Ishikawa (cell line): Measurements from ENCODE around the gene STT3B.

Source experiments
- CEBPB ChIP-seq: IDR thresholded peaks from 2 replicates; pipeline ENCODE4 v1.6.1; 2012
- CREB1 ChIP-seq: IDR thresholded peaks from 2 replicates; pipeline ENCODE4 v1.6.1; 2012; ENCODE audit warnings: low read depth
- EGR1 ChIP-seq: IDR thresholded peaks from 2 replicates; pipeline ENCODE4 v1.6.1; 2012
- EP300 ChIP-seq: IDR thresholded peaks from 2 replicates; pipeline ENCODE4 v1.6.1; 2012; ENCODE audit warnings: borderline replicate concordance
- FOXM1 ChIP-seq: IDR thresholded peaks from 2 replicates; pipeline ENCODE4 v1.6.1; 2012; ENCODE audit warnings: low read depth, borderline replicate concordance
- NFIC ChIP-seq: IDR thresholded peaks from 2 replicates; pipeline ENCODE4 v1.6.1; 2012
- RAD21 ChIP-seq: IDR thresholded peaks from 2 replicates; pipeline ENCODE4 v1.6.1; 2012; ENCODE audit warnings: low read depth
- TAF1 ChIP-seq: IDR thresholded peaks from 2 replicates; pipeline ENCODE4 v1.6.1; 2012; ENCODE audit warnings: low read depth, mild to moderate bottlenecking
- TCF12 ChIP-seq: IDR thresholded peaks from 2 replicates; pipeline ENCODE4 v1.6.1; 2012; ENCODE audit warnings: low read depth
- TEAD4 ChIP-seq: IDR thresholded peaks from 2 replicates; pipeline ENCODE4 v1.6.1; 2012
- YY1 ChIP-seq: IDR thresholded peaks from 2 replicates; pipeline ENCODE4 v1.6.1; 2012; ENCODE audit warnings: low read depth
- ZBTB7A ChIP-seq: IDR thresholded peaks from 2 replicates; pipeline ENCODE4 v1.6.1; 2012; ENCODE audit warnings: low read depth
- TF ChIP-seq, protein P1 (sequence below): IDR thresholded peaks from 2 replicates; pipeline ENCODE4 v1.6.1; 2012
- TF ChIP-seq, protein P2 (sequence below): IDR thresholded peaks from 2 replicates; pipeline ENCODE4 v1.6.1; 2012; ENCODE audit warnings: low read depth, mild to moderate bottlenecking
- TF ChIP-seq, protein P3 (sequence below): IDR thresholded peaks from 2 replicates; pipeline ENCODE4 v1.6.1; 2012

The STT3B gene

DNA sequence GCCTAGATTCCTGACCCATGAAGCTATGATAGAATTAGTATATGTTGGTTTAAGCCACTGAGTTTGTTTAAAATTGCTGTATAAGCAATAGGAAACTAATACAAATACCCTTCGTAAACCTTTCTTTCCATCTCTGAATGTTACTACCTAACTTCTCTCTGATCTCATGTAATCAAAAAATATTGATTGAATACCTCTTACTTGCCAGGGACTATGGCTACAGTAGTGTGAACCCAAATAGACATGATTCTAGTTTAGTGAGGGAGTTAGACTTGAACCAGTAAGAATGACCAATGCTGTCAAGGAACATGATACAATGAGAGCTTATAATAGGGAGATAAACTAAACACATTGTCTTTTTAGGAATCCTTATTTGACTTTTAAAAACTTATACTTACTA is 19.4 kb downstream of the STT3B start:
- no peak for TF ChIP-seq CREB1
- TF ChIP-seq, protein P1, sequence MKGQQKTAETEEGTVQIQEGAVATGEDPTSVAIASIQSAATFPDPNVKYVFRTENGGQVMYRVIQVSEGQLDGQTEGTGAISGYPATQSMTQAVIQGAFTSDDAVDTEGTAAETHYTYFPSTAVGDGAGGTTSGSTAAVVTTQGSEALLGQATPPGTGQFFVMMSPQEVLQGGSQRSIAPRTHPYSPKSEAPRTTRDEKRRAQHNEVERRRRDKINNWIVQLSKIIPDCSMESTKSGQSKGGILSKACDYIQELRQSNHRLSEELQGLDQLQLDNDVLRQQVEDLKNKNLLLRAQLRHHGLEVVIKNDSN: no peak
- no peak for TF ChIP-seq TCF12
- no peak for TF ChIP-seq ZBTB7A
- TF ChIP-seq RAD21: no peak
- TF ChIP-seq YY1: no peak
- TF ChIP-seq, protein P2, sequence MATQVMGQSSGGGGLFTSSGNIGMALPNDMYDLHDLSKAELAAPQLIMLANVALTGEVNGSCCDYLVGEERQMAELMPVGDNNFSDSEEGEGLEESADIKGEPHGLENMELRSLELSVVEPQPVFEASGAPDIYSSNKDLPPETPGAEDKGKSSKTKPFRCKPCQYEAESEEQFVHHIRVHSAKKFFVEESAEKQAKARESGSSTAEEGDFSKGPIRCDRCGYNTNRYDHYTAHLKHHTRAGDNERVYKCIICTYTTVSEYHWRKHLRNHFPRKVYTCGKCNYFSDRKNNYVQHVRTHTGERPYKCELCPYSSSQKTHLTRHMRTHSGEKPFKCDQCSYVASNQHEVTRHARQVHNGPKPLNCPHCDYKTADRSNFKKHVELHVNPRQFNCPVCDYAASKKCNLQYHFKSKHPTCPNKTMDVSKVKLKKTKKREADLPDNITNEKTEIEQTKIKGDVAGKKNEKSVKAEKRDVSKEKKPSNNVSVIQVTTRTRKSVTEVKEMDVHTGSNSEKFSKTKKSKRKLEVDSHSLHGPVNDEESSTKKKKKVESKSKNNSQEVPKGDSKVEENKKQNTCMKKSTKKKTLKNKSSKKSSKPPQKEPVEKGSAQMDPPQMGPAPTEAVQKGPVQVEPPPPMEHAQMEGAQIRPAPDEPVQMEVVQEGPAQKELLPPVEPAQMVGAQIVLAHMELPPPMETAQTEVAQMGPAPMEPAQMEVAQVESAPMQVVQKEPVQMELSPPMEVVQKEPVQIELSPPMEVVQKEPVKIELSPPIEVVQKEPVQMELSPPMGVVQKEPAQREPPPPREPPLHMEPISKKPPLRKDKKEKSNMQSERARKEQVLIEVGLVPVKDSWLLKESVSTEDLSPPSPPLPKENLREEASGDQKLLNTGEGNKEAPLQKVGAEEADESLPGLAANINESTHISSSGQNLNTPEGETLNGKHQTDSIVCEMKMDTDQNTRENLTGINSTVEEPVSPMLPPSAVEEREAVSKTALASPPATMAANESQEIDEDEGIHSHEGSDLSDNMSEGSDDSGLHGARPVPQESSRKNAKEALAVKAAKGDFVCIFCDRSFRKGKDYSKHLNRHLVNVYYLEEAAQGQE: no peak
- TF ChIP-seq TAF1: no peak
- no peak for TF ChIP-seq CEBPB
- TF ChIP-seq FOXM1: no peak
- TF ChIP-seq EGR1: no peak
- no peak for TF ChIP-seq TEAD4
- TF ChIP-seq, protein P3, sequence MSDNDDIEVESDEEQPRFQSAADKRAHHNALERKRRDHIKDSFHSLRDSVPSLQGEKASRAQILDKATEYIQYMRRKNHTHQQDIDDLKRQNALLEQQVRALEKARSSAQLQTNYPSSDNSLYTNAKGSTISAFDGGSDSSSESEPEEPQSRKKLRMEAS: no peak

DNA sequence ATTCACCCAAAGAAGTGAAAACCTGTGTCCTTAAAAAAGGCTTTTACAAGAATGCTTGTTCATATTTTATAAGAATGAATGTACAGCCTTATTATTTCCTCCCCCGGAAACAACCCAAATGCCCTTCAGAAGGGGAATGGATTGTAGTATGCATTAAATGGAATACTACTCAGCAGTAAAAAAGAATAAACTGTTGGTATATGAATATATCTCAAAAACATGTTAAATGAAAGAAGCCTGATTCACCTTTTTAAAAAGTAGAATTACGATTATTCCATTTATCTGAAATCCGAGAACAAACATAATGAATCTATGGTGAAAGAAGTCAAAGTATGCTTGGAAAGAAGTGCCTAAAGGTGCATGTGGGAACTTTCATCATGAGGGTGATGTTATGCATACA is 20.5 kb downstream of the STT3B start:
- TF ChIP-seq ZBTB7A (no peak), TEAD4 (no peak), RAD21 (no peak), FOXM1 (no peak), YY1 (no peak), CREB1 (no peak), EGR1 (no peak), TCF12 (no peak), TAF1 (no peak), NFIC (no peak), EP300 (no peak), CEBPB (no peak)
- TF ChIP-seq, protein P2: no peak
- TF ChIP-seq, protein P1: no peak
- TF ChIP-seq, protein P3: no peak

DNA sequence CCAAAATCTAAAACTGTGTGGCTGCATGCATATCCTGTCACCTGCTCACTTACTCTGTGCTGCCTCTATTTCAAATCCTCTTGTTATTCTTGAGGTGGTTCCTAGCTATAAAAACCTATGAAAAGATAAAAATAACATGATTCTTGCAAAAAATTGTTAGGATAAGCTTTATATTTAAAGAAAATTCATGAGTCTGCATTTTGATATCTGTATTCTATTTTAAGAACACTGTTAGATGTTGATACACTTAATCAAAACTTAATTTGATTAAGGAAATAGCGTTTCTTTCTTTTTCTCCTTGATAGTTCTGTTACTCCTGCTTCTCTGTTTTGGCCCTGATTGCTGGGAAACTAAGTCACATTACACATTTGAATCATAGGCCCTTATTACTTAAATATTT is 22.5 kb downstream of the STT3B start:
- no peak for TF ChIP-seq EGR1
- no peak for TF ChIP-seq FOXM1
- TF ChIP-seq RAD21: no peak
- TF ChIP-seq TAF1: no peak
- TF ChIP-seq CEBPB: no peak
- TF ChIP-seq, protein P2: no peak
- no peak for TF ChIP-seq TEAD4
- no peak for TF ChIP-seq YY1
- TF ChIP-seq NFIC: no peak
- TF ChIP-seq, protein P3: no peak
- TF ChIP-seq TCF12: no peak
- no peak for TF ChIP-seq ZBTB7A
- no peak for TF ChIP-seq EP300
- TF ChIP-seq CREB1: no peak
- TF ChIP-seq, protein P1: no peak
